GM18951 (cell line): ENCODE data around the gene COX7A1.
A peak's percentile ranks its signal among the peaks of the same experiment; 100 is the strongest.

Experiments used
- POLR2A ChIP-seq: IDR thresholded peaks from 4 replicates; pipeline ENCODE4 v1.6.1; 2011; ENCODE audit warnings: mild to moderate bottlenecking; ENCODE audit not compliant: insufficient read length, insufficient read depth; ENCODE audit errors: extremely low read depth
- in situ Hi-C: fragments of 300-500 bp; cut with MboI; formaldehyde crosslinking; loops from one replicate; pipeline ENCODE4 v1.12.0; 2022; ENCODE audit warnings: low sequenced_read_pairs, mixed read lengths, inconsistent platforms; ENCODE audit not compliant: unreplicated experiment

COX7A1 gene

GRCh38 chr19:36153126-36153525 lies 879 bp upstream of the COX7A1 start:
- no peak for TF ChIP-seq POLR2A
- in situ Hi-C loops, result no loop called here

- TF ChIP-seq POLR2A, result no peak
- in situ Hi-C loops, result no loop called here
Measured at GRCh38 chr19:36152019-36152351, 262 bp downstream of the COX7A1 start.

- TF ChIP-seq POLR2A, result no peak
- in situ Hi-C loops, result no loop called here
Measured at GRCh38 chr19:36151144-36152018, 866 bp downstream of the COX7A1 start.

- TF ChIP-seq POLR2A, result no peak
- in situ Hi-C loops, result no loop called here
Measured at GRCh38 chr19:36150586-36150985, 1.7 kb downstream of the COX7A1 start.

- in situ Hi-C loops, result no loop called here
- TF ChIP-seq POLR2A, result no peak
Measured at GRCh38 chr19:36149673-36150406, 2.4 kb downstream of the COX7A1 start.

- TF ChIP-seq POLR2A, result no peak
- in situ Hi-C loops, result no loop called here
Measured at GRCh38 chr19:36144624-36145023, 7.6 kb downstream of the COX7A1 start.

- in situ Hi-C loops, result no loop called here
- no peak for TF ChIP-seq POLR2A
Measured at GRCh38 chr19:36142496-36142895, 9.8 kb downstream of the COX7A1 start.

- in situ Hi-C loops, result no loop called here
- no peak for TF ChIP-seq POLR2A
Measured at GRCh38 chr19:36142046-36142445, 10.2 kb downstream of the COX7A1 start.

- in situ Hi-C loops, result no loop called here
- peak; percentile 28 for TF ChIP-seq POLR2A
Measured at GRCh38 chr19:36141039-36141927, 11.0 kb downstream of the COX7A1 start.

GRCh38 chr19:36140304-36141038 lies 11.8 kb downstream of the COX7A1 start:
- in situ Hi-C loops, result no loop called here
- peak; percentile 38 for TF ChIP-seq POLR2A

GRCh38 chr19:36139473-36140303 lies 12.6 kb downstream of the COX7A1 start, which contains the start of gene CAPNS1:
Gene CAPNS1 (plus strand): TSS chr19:36140066. CDS start chr19:36141012, 946 bp downstream.
- TF ChIP-seq POLR2A, result peak; percentile 86

GRCh38 chr19:36139120-36139472 lies 13.2 kb downstream of the COX7A1 start:
- no peak for TF ChIP-seq POLR2A

More at GRCh38 chr19:36139473-36140303, 12.6 kb downstream of the COX7A1 start, which contains the start of gene CAPNS1:
- in situ Hi-C loops, result no loop called here

More at GRCh38 chr19:36139120-36139472, 13.2 kb downstream of the COX7A1 start:
- in situ Hi-C loops, result no loop called here
